ENCODE data around the gene SLC8A2. TPM values are rescaled to one million over a fixed set of nuclear protein-coding genes. Genes with fewer than 3 reads are reported as not detected.

SLC8A2 gene
- total and polyA plus RNA-seq, 2 of the 4 experiments (the other 2 are of a cell fraction): 0.05 TPM; not detected in 1

DNA sequence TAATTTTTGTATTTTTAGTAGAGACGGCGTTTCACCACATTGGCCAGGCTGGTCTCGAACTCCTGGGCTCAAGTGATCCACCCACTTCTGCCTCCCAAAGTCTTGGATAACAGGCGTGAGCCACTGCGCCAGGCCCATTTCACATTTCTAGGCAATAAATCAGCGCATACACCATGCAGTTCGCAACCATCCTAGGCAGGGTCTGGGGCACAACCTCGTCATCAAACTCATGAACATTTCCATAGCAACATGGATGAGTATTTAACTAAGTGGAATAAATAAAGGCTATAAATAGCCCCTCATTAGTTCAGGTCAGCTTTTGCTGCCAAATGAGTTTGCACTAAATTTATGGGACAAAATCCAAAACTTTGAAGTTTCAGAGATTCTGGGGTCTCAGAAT lies 60.6 kb downstream of the SLC8A2 start:
- Histone ChIP-seq H3K79me1 (ENCODE audit: low read depth in 1 of 2, low read length in 2 of 2) (peaks cover 0 to 4% of the 10 kb centered on the region in 2 experiments; a peak in 1 of 4 replicates), H2AK5ac (ENCODE audit: low read depth, low read length) (no peak overlapping the region), H3K56ac (ENCODE audit: extremely low read depth, insufficient read depth, low read length) (no peak overlapping the region), H2BK20ac (ENCODE audit: low read depth, low read length) (no peak overlapping the region), H2BK5ac (ENCODE audit: low read depth, low read length, poor library complexity, severe bottlenecking) (no peak overlapping the region), H3K4me3 (ENCODE audit: insufficient read depth, low read depth, low read length) (no peak overlapping the region), H2AFZ (replicated peaks; ENCODE audit: low read length, poor library complexity) (no peak overlapping the region), H3K27ac (ENCODE audit: insufficient read depth, low read length) (no peak overlapping the region), H2BK120ac (ENCODE audit: low read depth, low read length) (no peak overlapping the region), H3K9me3 (ENCODE audit: control insufficient read depth, insufficient read depth, low read length) (no peaks in the 10 kb centered on the region), H3K9me1 (ENCODE audit: insufficient read depth, low read length) (peaks cover 7% of the 10 kb centered on the region; the same call in 1 of the 2 replicates), H2AK9ac (replicated peaks; ENCODE audit: low read depth, low read length, poor library complexity) (no peak overlapping the region), H4K20me1 (ENCODE audit: insufficient read depth, low read length) (peaks cover 12% of the 10 kb centered on the region), H3K4me2 (ENCODE audit: low read depth, low read length) (no peak overlapping the region), H4K5ac (ENCODE audit: low read depth, low read length) (no peak overlapping the region), H3K18ac (ENCODE audit: low read depth, low read length) (no peak overlapping the region), H2BK15ac (ENCODE audit: low read depth, low read length) (no peak overlapping the region), H3K27me3 (ENCODE audit: control insufficient read depth, insufficient read depth, low read length) (no peaks in the 10 kb centered on the region), H3K4ac (ENCODE audit: low read depth, low read length) (no peak overlapping the region), H3K23ac (ENCODE audit: low read depth, low read length) (no peak overlapping the region), H3K4me1 (ENCODE audit: control insufficient read depth, insufficient read depth, low read length) (no peaks in the 10 kb centered on the region), H3K36me3 (ENCODE audit: control insufficient read depth, insufficient read depth, low read length) (peaks cover 39% of the 10 kb centered on the region), H4K8ac (ENCODE audit: low read depth in 2 of 2, low read length in 2 of 2) (no peak overlapping the region), H3K14ac (replicated peaks; ENCODE audit: low read depth, low read length) (0 out of 2 replicates have a peak overlapping the region, but pooled peaks have one; percentile 6), H4K91ac (ENCODE audit: insufficient read depth, low read depth, low read length) (no peak overlapping the region), H3K9ac (ENCODE audit: low read depth, low read length) (no peak overlapping the region)
- BruUV-seq (replicated peaks): no TSS peak
- TF ChIP-seq BHLHE40 (IDR thresholded peaks at IDR 0.05; ENCODE audit: low read depth, low read length): no peak
- TF ChIP-seq SMC3 (IDR thresholded peaks at IDR 0.05; ENCODE audit: low read depth, low read length): no peak
- no peak for TF ChIP-seq MXI1 (IDR thresholded peaks at IDR 0.05; ENCODE audit: borderline replicate concordance, low read depth, low read length)
- TF ChIP-seq MAFK (IDR thresholded peaks at IDR 0.05; ENCODE audit: low read depth, low read length): no peak
- TF ChIP-seq FOS (IDR thresholded peaks at IDR 0.05; ENCODE audit: low read depth, low read length): no peak
- TF ChIP-seq POLR2A (IDR thresholded peaks at IDR 0.05; ENCODE audit: low read depth, low read length): no peak
- no peak for TF ChIP-seq CEBPB (IDR thresholded peaks at IDR 0.05; ENCODE audit: low read depth, low read length)
- TF ChIP-seq MAZ (IDR thresholded peaks at IDR 0.05; ENCODE audit: borderline replicate concordance, low read depth, low read length): no peak
- no peak for TF ChIP-seq USF2 (IDR thresholded peaks at IDR 0.05; ENCODE audit: low read depth, low read length)
- TF ChIP-seq RCOR1 (IDR thresholded peaks at IDR 0.05; ENCODE audit: insufficient replicate concordance, low read length): no peak
- TF ChIP-seq RAD21 (IDR thresholded peaks at IDR 0.05; ENCODE audit: low read length): no peak
- dilution Hi-C loops (cut with HindIII; ENCODE audit: low sequenced_read_pairs, unreplicated experiment) (no loop called here), intact Hi-C loops (cut with micrococcal nuclease) (no loop called here), in situ Hi-C loops (cut with MboI; ENCODE audit: low sequenced_read_pairs) (no loop called here)
- no CpG with 5 or more reads among the region's 8 CpGs for WGBS, 2 experiments (ENCODE audit: extremely low coverage in 2 of 2, insufficient read length in 1 of 2)
- CTCF ChIA-PET: interaction anchor here (0.9 kb wide), 1 partner anchor 20 kb away, joined by 5 read pairs; no protein-coding TSS in a partner anchor
- DNase-seq: peak; percentile 40
- ATAC-seq (ENCODE audit: low read depth): no peak
- POLR2A ChIA-PET (ENCODE audit: unreplicated experiment): no interaction called here

All from IMR-90 (cell line).